ENCODE results near the gene KCNQ1. TPM values are rescaled to one million over a fixed set of nuclear protein-coding genes. Genes with fewer than 3 reads are reported as not detected.

KCNQ1 gene
- total and polyA plus RNA-seq, 2 donors (not counting 3 experiments of a cell fraction or from before 2014, with no cell fraction given), result 0.07 to 0.09 TPM

GRCh38 chr11:2752923-2753322 lies 308.1 kb downstream of the KCNQ1 start:
- DNase-seq (ENCODE audit: low read depth, low spot score), result no peak
- TF ChIP-seq GATA2 (IDR thresholded peaks at IDR 0.05; ENCODE audit: insufficient read depth, insufficient read length, low read depth, low read length) (no peak), FOS (IDR thresholded peaks at IDR 0.05; ENCODE audit: borderline replicate concordance, insufficient read depth, low read length) (no peak), EZH2 (IDR thresholded peaks at IDR 0.05; ENCODE audit: borderline replicate concordance, low read depth, low read length, severe bottlenecking) (no peak), POLR2AphosphoS5 (IDR thresholded peaks at IDR 0.05; ENCODE audit: insufficient read depth, low read depth, low read length) (no peak), CTCF (IDR thresholded peaks at IDR 0.05; ENCODE audit: extremely low read depth in 1 of 2, insufficient read depth in 1 of 2, low read depth in 1 of 2, low read length in 2 of 2) (no peak), POLR2A (IDR thresholded peaks at IDR 0.05; ENCODE audit: low read depth, low read length) (no peak), MYC (IDR thresholded peaks at IDR 0.05; ENCODE audit: low read depth, low read length) (no peak), MAX (IDR thresholded peaks at IDR 0.05; ENCODE audit: insufficient read depth, insufficient read length) (no peak), JUN (IDR thresholded peaks at IDR 0.05; ENCODE audit: borderline replicate concordance, insufficient read depth, insufficient read length, low read depth) (no peak)
- Histone ChIP-seq H3K36me3 (ENCODE audit: control insufficient read depth in 2 of 2, extremely low read depth in 1 of 2, insufficient read depth in 2 of 2, low read length in 2 of 2) (no peaks in the 10 kb centered on the region), H3K79me2 (ENCODE audit: control insufficient read depth, insufficient read depth, low read length) (no peaks in the 10 kb centered on the region), H3K9me1 (replicated peaks; ENCODE audit: control insufficient read depth, extremely low read depth, insufficient read depth, low read length) (no peaks in the 10 kb centered on the region), H3K27me3 (ENCODE audit: control insufficient read depth in 2 of 2, insufficient read depth in 2 of 2, low read length in 2 of 2) (no peaks in the 10 kb centered on the region), H3K4me3 (replicated peaks in 1 of 3; ENCODE audit: insufficient read depth in 1 of 3, low read depth in 1 of 3, low read length in 3 of 3) (no peak overlapping the region), H3K9me3 (replicated peaks; ENCODE audit: control insufficient read depth, insufficient read depth, low read length) (no peaks in the 10 kb centered on the region), H4K20me1 (replicated peaks; ENCODE audit: control insufficient read depth, extremely low read depth, insufficient read depth, low read length) (no peaks in the 10 kb centered on the region), H3K27ac (ENCODE audit: insufficient read depth, low read depth, low read length) (no peak overlapping the region), H2AFZ (ENCODE audit: low read depth, low read length) (no peak overlapping the region), H3K4me2 (ENCODE audit: insufficient read depth, low read length) (no peak overlapping the region), H3K9ac (replicated peaks; ENCODE audit: extremely low read depth, insufficient read depth, low read length) (no peak overlapping the region), H3K4me1 (ENCODE audit: control insufficient read depth, extremely low read depth, insufficient read depth, low read length) (no peaks in the 10 kb centered on the region)
- ChIA-PET CTCF (interaction anchor here (0.9 kb wide), 1 partner anchor 9 kb away, joined by 3 read pairs; no protein-coding TSS in a partner anchor), POLR2A (no interaction called here)
- intact Hi-C loops (cut with micrococcal nuclease) (no loop called here), dilution Hi-C loops (cut with MboI; ENCODE audit: extremely low pct_ligation_motif_present, low sequenced_read_pairs) (no loop called here)
- no TSS peak for BruUV-seq (replicated peaks)
- FAIRE-seq, result no peak
